HUES6 (cell line): ENCODE results near the gene SVOPL.

ENCODE experiments used
- H3K27ac ChIP-seq: 2 replicates; pipeline ENCODE4 v1.7.0; 2013; ENCODE audit warnings: low read depth, mild to moderate bottlenecking, low read length, inconsistent platforms
- H3K27me3 ChIP-seq: 2 replicates; pipeline ENCODE4 v1.6.1; 2013; ENCODE audit warnings: low read length; ENCODE audit not compliant: control insufficient read depth, insufficient read depth
- H3K36me3 ChIP-seq: 2 replicates; pipeline ENCODE4 v1.6.1; 2013; ENCODE audit warnings: low read length; ENCODE audit not compliant: control insufficient read depth, insufficient read depth
- H3K4me1 ChIP-seq: 2 replicates; pipeline ENCODE4 v1.6.1; 2013; ENCODE audit warnings: low read length; ENCODE audit not compliant: control insufficient read depth, insufficient read depth
- H3K4me3 ChIP-seq: 2 replicates; pipeline ENCODE4 v1.5.1; 2013; ENCODE audit warnings: low read depth, low read length
- H3K9ac ChIP-seq: one replicate; pipeline ENCODE4 v1.6.1; 2013; ENCODE audit warnings: mild to moderate bottlenecking, low read length
- H3K9me3 ChIP-seq: 2 replicates; pipeline ENCODE4 v1.6.1; 2013; ENCODE audit warnings: low read depth, low read length; ENCODE audit not compliant: control insufficient read depth, insufficient read depth

The SVOPL gene

DNA sequence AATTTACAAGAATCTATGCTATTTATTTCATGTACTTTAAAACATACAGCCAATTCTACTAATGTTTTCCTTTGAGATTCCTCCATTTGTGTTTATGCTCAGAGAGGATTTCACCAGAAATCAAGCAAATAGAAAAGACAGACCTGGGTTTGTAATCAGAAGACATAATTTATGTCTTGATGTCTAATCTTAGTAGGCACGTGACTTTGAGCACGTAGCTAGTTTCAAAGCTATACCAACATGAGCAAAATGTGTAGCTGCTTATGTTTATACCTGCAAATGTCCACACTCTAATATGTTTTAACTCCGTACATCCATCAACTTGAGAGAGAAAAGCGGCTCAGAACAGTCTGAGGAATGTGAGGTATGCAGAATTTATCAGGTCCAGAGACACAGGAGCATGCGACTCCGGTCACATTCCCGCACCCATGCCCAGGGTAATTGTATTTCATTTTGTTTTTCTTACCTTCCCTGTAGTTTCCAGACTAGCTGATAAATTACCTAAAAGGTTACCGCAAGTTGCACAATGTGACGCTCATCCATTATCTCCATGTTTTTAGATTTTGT is 40.0 kb downstream of the SVOPL start:
- no peak overlapping the region for H3K4me3 ChIP-seq
- peaks cover 5% of the 10 kb centered on the region; the same call in 1 of the 2 replicates for H3K9me3 ChIP-seq
- no peak overlapping the region for H3K9ac ChIP-seq
- H3K27ac ChIP-seq: no peak overlapping the region
- no peaks in the 10 kb centered on the region for H3K36me3 ChIP-seq
- H3K4me1 ChIP-seq: peaks cover 29% of the 10 kb centered on the region
- no peaks in the 10 kb centered on the region for H3K27me3 ChIP-seq

DNA sequence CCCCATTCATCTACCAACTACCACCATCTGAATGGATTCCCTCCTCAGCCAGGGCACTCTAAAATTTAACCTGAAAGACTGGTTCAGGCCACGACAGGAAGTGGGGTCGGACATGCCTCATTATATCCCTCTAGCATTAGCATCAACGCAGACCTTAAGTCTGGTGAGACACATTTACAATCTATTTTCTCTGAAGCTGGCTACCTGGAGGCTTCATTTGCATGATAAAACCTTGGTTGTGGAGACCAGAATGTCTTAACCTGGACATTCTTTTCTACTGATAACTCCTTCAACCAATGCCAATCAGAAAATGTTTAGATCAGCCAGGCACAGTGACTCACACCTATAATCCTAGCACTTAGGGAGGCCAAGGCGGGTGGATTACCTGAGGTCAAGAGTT is 42.3 kb downstream of the SVOPL start:
- Histone ChIP-seq H3K9me3 (peaks cover 18% of the 10 kb centered on the region), H3K9ac (no peak overlapping the region), H3K27me3 (no peaks in the 10 kb centered on the region), H3K36me3 (no peaks in the 10 kb centered on the region), H3K4me3 (no peak overlapping the region), H3K27ac (no peak overlapping the region), H3K4me1 (peaks cover 17% of the 10 kb centered on the region)

DNA sequence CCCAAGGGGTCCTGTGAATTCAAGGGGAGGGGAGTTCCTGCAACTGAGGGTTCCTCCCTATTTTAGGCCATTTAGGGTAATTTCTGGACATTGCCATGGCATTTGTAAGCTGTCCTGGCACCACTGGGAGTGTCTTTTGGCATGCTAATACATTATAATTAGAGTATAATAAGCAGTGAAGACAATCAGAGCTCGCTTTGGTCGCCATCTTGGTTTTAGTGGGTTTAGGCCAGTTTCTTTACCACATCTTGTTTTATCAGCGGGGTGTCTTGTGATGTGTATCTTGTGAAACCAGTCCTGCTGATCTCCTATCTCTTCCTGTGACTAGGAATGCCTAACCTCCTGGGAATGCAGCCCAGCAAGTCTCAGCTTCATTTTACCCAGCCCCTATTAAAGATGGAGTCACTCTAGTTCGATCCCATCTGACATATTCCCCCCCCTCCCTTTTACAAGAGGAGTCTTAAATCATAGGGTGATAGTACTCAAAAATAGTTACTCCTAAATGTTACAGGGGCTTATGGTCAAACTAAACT is 43.2 kb downstream of the SVOPL start:
- no peaks in the 10 kb centered on the region for H3K36me3 ChIP-seq
- no peaks in the 10 kb centered on the region for H3K27me3 ChIP-seq
- no peak overlapping the region for H3K9ac ChIP-seq
- peaks cover 27% of the 10 kb centered on the region for H3K9me3 ChIP-seq
- H3K4me3 ChIP-seq: no peak overlapping the region
- H3K4me1 ChIP-seq: peaks cover 8% of the 10 kb centered on the region; the same call in 1 of the 2 replicates
- no peak overlapping the region for H3K27ac ChIP-seq

GRCh38 chr7:138656952-138657351 is 44.2 kb downstream of the SVOPL start:
- H3K9me3 ChIP-seq: peaks cover 29% of the 10 kb centered on the region
- no peaks in the 10 kb centered on the region for H3K27me3 ChIP-seq
- peaks cover 3% of the 10 kb centered on the region; the same call in 1 of the 2 replicates for H3K4me1 ChIP-seq
- H3K27ac ChIP-seq: no peak overlapping the region
- no peak overlapping the region for H3K4me3 ChIP-seq
- H3K9ac ChIP-seq: no peak overlapping the region
- H3K36me3 ChIP-seq: no peaks in the 10 kb centered on the region

DNA sequence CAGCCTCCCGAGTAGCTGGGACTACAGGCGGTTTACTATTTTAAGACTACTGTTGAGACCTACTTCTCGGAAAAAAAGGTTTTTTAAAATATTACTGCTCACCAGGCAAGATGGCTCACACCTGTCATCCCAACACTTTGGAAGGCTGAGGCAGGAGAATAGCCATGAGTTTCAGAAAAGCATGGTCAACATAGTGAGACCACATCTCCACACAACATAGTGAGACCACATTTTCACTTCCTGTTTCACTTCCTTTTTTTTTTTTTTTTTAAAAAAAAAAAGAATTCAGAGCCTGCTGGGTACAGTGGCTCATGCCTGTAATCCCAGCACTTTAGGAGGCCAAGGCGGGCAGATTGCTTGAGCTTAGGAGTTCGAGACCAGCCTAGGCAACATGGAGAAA is 46.5 kb downstream of the SVOPL start:
- Histone ChIP-seq H3K36me3 (no peaks in the 10 kb centered on the region), H3K4me3 (no peak overlapping the region), H3K27me3 (no peaks in the 10 kb centered on the region), H3K27ac (no peak overlapping the region), H3K4me1 (no peaks in the 10 kb centered on the region), H3K9ac (no peak overlapping the region), H3K9me3 (peaks cover 29% of the 10 kb centered on the region)

DNA sequence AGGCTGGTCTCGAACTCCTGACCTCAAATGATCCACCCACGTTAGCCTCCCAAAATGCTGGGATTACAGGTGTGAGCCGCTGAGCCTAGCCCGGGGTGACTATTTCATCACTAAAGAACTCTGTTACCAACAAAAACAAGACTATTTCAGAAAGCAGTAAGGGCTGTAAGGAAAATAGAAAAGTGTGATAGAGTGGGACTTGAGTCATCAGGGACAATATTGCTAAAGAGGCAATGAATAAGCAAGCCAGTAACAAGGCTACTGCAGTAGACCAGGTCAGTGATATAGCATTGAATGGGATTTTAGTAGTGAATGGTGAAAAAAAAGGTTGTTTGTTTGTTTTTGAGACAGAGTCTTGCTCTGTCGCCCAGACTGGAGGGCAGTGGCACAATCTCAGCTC is 51.7 kb downstream of the SVOPL start:
- no peak overlapping the region for H3K9ac ChIP-seq
- no peaks in the 10 kb centered on the region for H3K36me3 ChIP-seq
- no peaks in the 10 kb centered on the region for H3K27me3 ChIP-seq
- H3K4me1 ChIP-seq: no peaks in the 10 kb centered on the region
- H3K4me3 ChIP-seq: no peak overlapping the region
- H3K9me3 ChIP-seq: peaks cover 16% of the 10 kb centered on the region
- H3K27ac ChIP-seq: no peak overlapping the region

DNA sequence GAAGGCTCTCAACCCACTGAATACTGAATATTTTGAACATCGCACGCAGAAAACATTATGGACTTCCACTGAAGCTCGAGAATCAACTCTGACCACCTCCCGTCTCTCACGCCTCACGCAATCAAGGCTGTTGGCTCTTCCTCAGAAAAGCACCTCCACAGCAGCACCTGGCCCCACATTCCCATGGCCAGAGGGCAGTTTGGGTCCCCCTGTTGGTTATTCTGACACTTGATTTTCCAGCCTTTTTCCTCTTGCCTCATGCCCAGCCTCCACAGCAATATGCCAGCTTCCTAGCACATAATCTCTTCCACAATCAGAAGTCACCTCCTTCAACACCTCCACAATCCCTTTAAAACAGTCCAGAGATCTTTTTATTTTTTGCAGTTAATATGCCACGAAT is 55.9 kb downstream of the SVOPL start:
- no peaks in the 10 kb centered on the region for H3K27me3 ChIP-seq
- H3K9ac ChIP-seq: no peak overlapping the region
- H3K4me1 ChIP-seq: no peaks in the 10 kb centered on the region
- H3K27ac ChIP-seq: no peak overlapping the region
- H3K36me3 ChIP-seq: no peaks in the 10 kb centered on the region
- no peaks in the 10 kb centered on the region for H3K9me3 ChIP-seq
- no peak overlapping the region for H3K4me3 ChIP-seq

- H3K27ac ChIP-seq: no peak overlapping the region
- H3K4me1 ChIP-seq: no peaks in the 10 kb centered on the region; the same call in 1 of the 2 replicates
- H3K9me3 ChIP-seq: no peaks in the 10 kb centered on the region
- no peak overlapping the region for H3K4me3 ChIP-seq
- H3K27me3 ChIP-seq: no peaks in the 10 kb centered on the region
- no peak overlapping the region for H3K9ac ChIP-seq
- H3K36me3 ChIP-seq: no peaks in the 10 kb centered on the region
Observed at GRCh38 chr7:138632826-138633602, 68.1 kb downstream of the SVOPL start.

- no peak overlapping the region for H3K27ac ChIP-seq
- H3K36me3 ChIP-seq: no peaks in the 10 kb centered on the region
- H3K9me3 ChIP-seq: no peaks in the 10 kb centered on the region
- H3K4me1 ChIP-seq: no peaks in the 10 kb centered on the region; the same call in 1 of the 2 replicates
- no peak overlapping the region for H3K9ac ChIP-seq
- H3K27me3 ChIP-seq: no peaks in the 10 kb centered on the region
- H3K4me3 ChIP-seq: no peak overlapping the region
Observed at GRCh38 chr7:138632384-138632783, 68.8 kb downstream of the SVOPL start.

DNA sequence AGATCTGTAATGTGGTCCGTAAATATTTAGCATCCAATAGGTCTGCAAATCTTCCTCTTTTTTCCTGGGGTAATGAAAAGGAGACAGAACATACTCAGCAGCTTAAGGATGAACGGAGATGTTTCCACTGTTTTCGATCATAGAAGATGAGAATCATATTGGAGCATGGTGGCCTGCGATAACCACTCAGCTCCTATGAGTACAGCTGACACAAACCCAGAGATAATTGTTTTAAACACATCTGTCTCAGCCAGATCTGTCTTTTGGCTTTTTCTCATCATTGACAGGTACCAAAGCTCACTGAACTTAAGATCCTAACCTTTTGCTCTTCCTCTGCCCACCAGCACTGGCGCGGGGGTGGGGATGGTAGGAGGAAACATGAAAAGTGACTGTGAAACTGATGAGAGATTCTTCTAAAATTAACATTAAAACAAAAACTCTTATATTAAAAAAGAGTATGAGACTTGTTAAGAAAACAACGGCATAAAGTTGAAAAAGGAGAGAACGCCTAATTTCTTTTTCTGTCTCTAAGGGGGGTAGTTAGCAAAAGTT is 71.0 kb downstream of the SVOPL start:
- Histone ChIP-seq H3K9ac (no peak overlapping the region), H3K36me3 (no peaks in the 10 kb centered on the region), H3K9me3 (no peaks in the 10 kb centered on the region), H3K4me1 (peaks cover 6% of the 10 kb centered on the region), H3K4me3 (no peak overlapping the region), H3K27ac (no peak overlapping the region), H3K27me3 (no peaks in the 10 kb centered on the region)

DNA sequence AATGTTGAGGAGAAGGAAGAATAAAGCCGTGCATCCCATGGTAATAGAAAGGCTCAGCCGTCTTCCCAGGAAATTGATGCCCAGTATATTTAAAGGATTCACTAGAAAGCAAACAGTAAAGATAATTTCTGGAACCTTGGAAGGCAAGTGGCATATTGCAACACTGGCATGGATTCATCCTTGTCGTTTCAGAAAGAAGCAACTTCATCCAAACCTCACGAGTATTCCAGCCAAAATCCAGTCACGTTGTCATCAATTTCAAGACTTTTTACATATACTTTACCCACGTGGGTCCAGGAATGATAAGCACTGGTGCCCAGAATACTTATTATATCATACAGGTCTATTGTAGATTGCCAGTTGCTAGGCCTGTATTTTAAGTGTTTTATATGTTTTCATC is 73.8 kb downstream of the SVOPL start:
- H3K4me3 ChIP-seq: no peak overlapping the region
- no peaks in the 10 kb centered on the region for H3K27me3 ChIP-seq
- no peak overlapping the region for H3K9ac ChIP-seq
- peaks cover 6% of the 10 kb centered on the region for H3K4me1 ChIP-seq
- H3K36me3 ChIP-seq: no peaks in the 10 kb centered on the region
- H3K9me3 ChIP-seq: no peaks in the 10 kb centered on the region
- H3K27ac ChIP-seq: no peak overlapping the region
